H1 (cell line): ENCODE results near the gene SGO2. TPM values are rescaled to one million over a fixed set of nuclear protein-coding genes. Genes with fewer than 3 reads are reported as not detected.
A peak's percentile ranks its signal among the peaks of the same experiment; 100 is the strongest.

Experiments used
- CTCF ChIA-PET: fragments of 300-600 bp; sonication (Branson Sonifier 250); formaldehyde crosslinking; loops from one replicate; lab custom pipeline; 2021; ENCODE audit not compliant: partially characterized antibody; lab: Charles Lee
- POLR2A ChIA-PET: fragments of 300-600 bp; sonication (Branson Sonifier 250); formaldehyde crosslinking; loops from one replicate; lab custom pipeline; 2021; ENCODE audit warnings: inconsistent platforms; ENCODE audit not compliant: partially characterized antibody; lab: Charles Lee
- DNase-seq, 2 experiments: peaks; one replicate each; pipeline versions ENCODE4 v3.0.0 to v3.0.0-alpha.2; 2010 to 2022; ENCODE audit warnings: low spot score in 2 of 2, low read depth in 1 of 2, mixed read lengths in 1 of 2
- FAIRE-seq: peaks from 2 replicates; lab custom pipeline; 2011; peaks lifted over from hg19 to GRCh38; lab: Jason Lieb, UNC
- H2AFZ ChIP-seq: 2 replicates; pipeline ENCODE4 v1.8.1; 2012; ENCODE audit warnings: low read length, inconsistent platforms
- H2AK5ac ChIP-seq: 2 replicates; pipeline ENCODE4 v1.6.1; 2013; ENCODE audit warnings: low read depth, low read length
- H2BK120ac ChIP-seq: replicated peaks from 2 replicates; pipeline ENCODE3; 2013; ENCODE audit warnings: low read depth, low read length, inconsistent platforms
- H2BK12ac ChIP-seq: 2 replicates; pipeline ENCODE4 v1.6.1; 2013; ENCODE audit warnings: low read depth, low read length
- H2BK15ac ChIP-seq: 2 replicates; pipeline ENCODE4 v1.6.1; 2013; ENCODE audit warnings: low read length
- H2BK20ac ChIP-seq: 2 replicates; pipeline ENCODE4 v1.6.1; 2013; ENCODE audit warnings: low read length
- H2BK5ac ChIP-seq: 2 replicates; pipeline ENCODE4 v1.6.1; 2013; ENCODE audit warnings: low read depth, low read length
- H3K14ac ChIP-seq: 2 replicates; pipeline ENCODE4 v1.6.1; 2013; ENCODE audit warnings: inconsistent platforms; ENCODE audit not compliant: insufficient read length
- H3K18ac ChIP-seq: 2 replicates; pipeline ENCODE4 v1.6.1; 2013; ENCODE audit warnings: low read length; ENCODE audit errors: extremely low read depth
- H3K23ac ChIP-seq: 2 replicates; pipeline ENCODE4 v1.6.1; 2013; ENCODE audit warnings: inconsistent platforms; ENCODE audit not compliant: insufficient read length
- H3K23me2 ChIP-seq: 2 replicates; pipeline ENCODE4 v1.6.1; 2013; ENCODE audit warnings: low read depth, low read length
- H3K27ac ChIP-seq: 2 replicates; pipeline ENCODE4 v1.6.1; 2011; ENCODE audit warnings: low read depth, low read length, inconsistent platforms
- H3K27me3 ChIP-seq, 4 experiments: replicated peaks in 1 of 4; 1 replicate in 1 of 4; 2 replicates in 3 of 4; pipeline versions ENCODE4 v1.6.1 to v1.8.1; 2011 to 2013; ENCODE audit warnings: low read length in 3 of 4, mild to moderate bottlenecking in 3 of 4, inconsistent platforms in 2 of 4, mixed read lengths in 2 of 4, moderate library complexity in 1 of 4; ENCODE audit not compliant: control insufficient read depth in 3 of 4, insufficient read depth in 3 of 4; ENCODE audit errors: extremely low read depth in 1 of 4
- H3K36me3 ChIP-seq, 4 experiments: 2 replicates each; pipeline versions ENCODE4 v1.6.1 to v1.8.1; 2011 to 2013; ENCODE audit warnings: mild to moderate bottlenecking in 4 of 4, low read length in 3 of 4, moderate library complexity in 2 of 4, control low read depth in 1 of 4, inconsistent platforms in 1 of 4; ENCODE audit not compliant: insufficient read depth in 4 of 4, control insufficient read depth in 2 of 4
- H3K4ac ChIP-seq: replicated peaks from 2 replicates; pipeline ENCODE3; 2013; ENCODE audit warnings: low read length, low read depth, mixed read lengths, inconsistent platforms; ENCODE audit not compliant: insufficient read length
- H3K4me1 ChIP-seq, 4 experiments: replicated peaks in 1 of 4; 1 replicate in 1 of 4; 2 replicates in 3 of 4; pipeline versions ENCODE4 v1.6.1 to v1.8.1; 2011 to 2013; ENCODE audit warnings: low read length in 3 of 4, inconsistent platforms in 2 of 4, mixed read lengths in 1 of 4; ENCODE audit not compliant: insufficient read depth in 4 of 4, control insufficient read depth in 3 of 4
- H3K4me2 ChIP-seq, 2 experiments: 2 replicates each; pipeline versions ENCODE4 v1.6.1 to v1.8.1; 2011 to 2013; ENCODE audit warnings: low read depth in 2 of 2, low read length in 2 of 2, control low read depth in 1 of 2, inconsistent platforms in 1 of 2, mild to moderate bottlenecking in 1 of 2; ENCODE audit not compliant: insufficient read depth in 1 of 2
- H3K4me3 ChIP-seq, 4 experiments: fragments of 200-600, 300-600 bp in 1 of 4; sonication (generic), shearing (Covaris generic), sonication (Bioruptor Twin) in 1 of 4; 2 replicates each; pipeline versions ENCODE4 v1.5.1 to v1.8.1; 2011 to 2016; ENCODE audit warnings: low read length in 4 of 4, low read depth in 3 of 4, control low read depth in 2 of 4, inconsistent platforms in 2 of 4, mild to moderate bottlenecking in 2 of 4, mixed read lengths in 1 of 4, moderate library complexity in 1 of 4; ENCODE audit not compliant: insufficient read depth in 2 of 4; ENCODE audit errors: extremely low read depth in 1 of 4
- H3K56ac ChIP-seq: replicated peaks from 2 replicates; pipeline ENCODE3; 2013; ENCODE audit warnings: low read depth, mild to moderate bottlenecking, mixed read lengths, low read length, inconsistent platforms; ENCODE audit not compliant: insufficient read length
- H3K79me1 ChIP-seq: 2 replicates; pipeline ENCODE4 v1.6.1; 2013; ENCODE audit warnings: low read depth, low read length, control low read depth
- H3K79me2 ChIP-seq, 2 experiments: 2 replicates each; pipeline versions ENCODE4 v1.6.1 to v1.8.1; 2012 to 2013; ENCODE audit warnings: low read length in 2 of 2, mild to moderate bottlenecking in 2 of 2, inconsistent platforms in 1 of 2; ENCODE audit not compliant: insufficient read depth in 2 of 2, control insufficient read depth in 1 of 2
- H3K9ac ChIP-seq, 4 experiments: replicated peaks in 1 of 4; 1 replicate in 1 of 4; 2 replicates in 3 of 4; pipeline versions ENCODE4 v1.6.1 to v1.8.1; 2011 to 2013; ENCODE audit warnings: low read depth in 3 of 4, low read length in 3 of 4, control low read depth in 2 of 4, mild to moderate bottlenecking in 2 of 4, moderate library complexity in 2 of 4, inconsistent platforms in 1 of 4; ENCODE audit errors: extremely low read depth in 1 of 4
- H3K9me3 ChIP-seq, 2 experiments: 2 replicates each; pipeline versions ENCODE4 v1.6.1 to v1.8.1; 2012 to 2013; ENCODE audit warnings: mild to moderate bottlenecking in 2 of 2, moderate library complexity in 2 of 2, control low read depth in 1 of 2, inconsistent platforms in 1 of 2, low read depth in 1 of 2, low read length in 1 of 2, mixed read lengths in 1 of 2; ENCODE audit not compliant: insufficient read depth in 2 of 2
- H4K20me1 ChIP-seq, 2 experiments: replicated peaks in 1 of 2; 2 replicates each; pipeline versions ENCODE3 to v1.8.1; 2011 to 2013; ENCODE audit warnings: inconsistent platforms in 2 of 2, low read length in 2 of 2, mild to moderate bottlenecking in 1 of 2; ENCODE audit not compliant: insufficient read depth in 2 of 2, control insufficient read depth in 1 of 2
- H4K5ac ChIP-seq: 2 replicates; pipeline ENCODE4 v1.6.1; 2013; ENCODE audit warnings: low read length, low read depth, mixed read lengths, inconsistent platforms; ENCODE audit not compliant: insufficient read length
- H4K8ac ChIP-seq: 2 replicates; pipeline ENCODE4 v1.8.0; 2013; ENCODE audit warnings: mild to moderate bottlenecking, moderate library complexity, low read length, inconsistent platforms; ENCODE audit not compliant: insufficient read depth; ENCODE audit errors: extremely low read depth
- H4K91ac ChIP-seq: replicated peaks from 2 replicates; pipeline ENCODE3; 2013; ENCODE audit warnings: low read length, mixed read lengths, inconsistent platforms; ENCODE audit not compliant: insufficient read length
- CREB1 ChIP-seq: IDR thresholded peaks from 2 replicates; pipeline ENCODE4 v1.6.1; 2012; ENCODE audit warnings: inconsistent platforms
- MAFK ChIP-seq: IDR thresholded peaks from 2 replicates; pipeline ENCODE4 v1.6.1; 2012; ENCODE audit warnings: low read depth, mild to moderate bottlenecking, improper control_type of control experiment, low read length
- POLR2A ChIP-seq, 2 experiments: IDR thresholded peaks; 1 replicate in 1 of 2; 2 replicates in 1 of 2; pipeline ENCODE4 v1.6.1; 2011; ENCODE audit warnings: low read depth in 2 of 2, low read length in 2 of 2, mild to moderate bottlenecking in 2 of 2; ENCODE audit errors: control extremely low read depth in 1 of 2
- SIRT6 ChIP-seq: IDR thresholded peaks from one replicate; pipeline ENCODE4 v1.7.1; 2012; ENCODE audit warnings: low read length, inconsistent platforms
- SUZ12 ChIP-seq: fragments of 200-600 bp; sonication (generic); IDR thresholded peaks from 2 replicates; pipeline ENCODE4 v1.6.1; 2012; ENCODE audit warnings: mild to moderate bottlenecking, inconsistent platforms, low read length, moderate library complexity, mixed read lengths
- WGBS, 2 experiments: shearing (Covaris generic) in 1 of 2; methylation state at CpG; one replicate each; pipeline versions ENCODE4 v1.1.6 to v1.1.7; 2013 to 2015; ENCODE audit warnings: low lambda C conversion rate in 2 of 2, mixed read lengths in 2 of 2, inconsistent platforms in 1 of 2, low coverage in 1 of 2, missing lambda C conversion rate in 1 of 2; ENCODE audit not compliant: insufficient replicate concordance in 2 of 2, insufficient coverage in 1 of 2, insufficient read length in 1 of 2; ENCODE audit errors: extremely low coverage in 1 of 2, missing lambda C conversion rate in 1 of 2; 5-methylcytosine and 5-hydroxymethylcytosine counted together
- polyA plus RNA-seq, 7 experiments: library from polyadenylated mRNA; depleted of rRNA in 3 of 7; stranded (reverse) in 5 of 7; unstranded in 2 of 7; fragments of >200 nt in 5 of 7; fragments of 200-250 nt in 2 of 7; gene quantifications; 1 replicate in 5 of 7; 2 replicates in 1 of 7; 4 replicates in 1 of 7; pipeline versions ENCODE4 v1.2.1 to v1.2.3, GENCODE V29; 2011 to 2013; ENCODE audit warnings: missing spikeins in 2 of 7, mixed read lengths in 2 of 7
- total RNA-seq: library from RNA; stranded (reverse); fragmentation: NEBNext Ultra II Directional; extraction: Animal tissue kit (Norgen Biotek cat#: 25700); gene quantifications from 2 replicates; pipeline ENCODE4 v1.2.1, GENCODE V29; 2021
- TF ChIP-seq, protein P1 (sequence below): IDR thresholded peaks from 2 replicates; pipeline ENCODE4 v1.6.1; 2012; ENCODE audit warnings: inconsistent platforms
- TF ChIP-seq, protein P2 (sequence below), 3 experiments: IDR thresholded peaks; 1 replicate in 2 of 3; 2 replicates in 1 of 3; pipeline versions ENCODE4 v1.5.1 to v1.6.1; 2011; ENCODE audit warnings: low read length in 3 of 3, mild to moderate bottlenecking in 3 of 3, inconsistent platforms in 2 of 3, low read depth in 1 of 3, moderate library complexity in 1 of 3; ENCODE audit not compliant: insufficient read depth in 1 of 3; ENCODE audit errors: control extremely low read depth in 1 of 3

The SGO2 gene
- total and polyA plus RNA-seq, 2 of the 8 experiments (the other 6 are each of a cell fraction or from before 2014, with no cell fraction given): 2.4 to 33.2 TPM

- Histone ChIP-seq H3K18ac (peak overlapping the region; percentile 64; the same call in 1 of the 2 replicates), H2AFZ (peak overlapping the region; percentile 91), H4K8ac (peak overlapping the region; percentile 22), H2BK20ac (peak overlapping the region; percentile 19; the same call in 1 of the 2 replicates), H3K23ac (no peak overlapping the region), H3K9me3 (no peaks in the 10 kb centered on the region), H2BK15ac (no peak overlapping the region), H3K9ac (peak overlapping the region in 2 of 4 experiments; percentile 45 to 68; a peak in 3 of 7 replicates), H2AK5ac (no peak overlapping the region), H3K4me3 (peak overlapping the region; percentile 60 to 77 (median 74)), H3K79me2 (no peaks in the 10 kb centered on the region), H4K91ac (no peak overlapping the region), H3K27ac (no peak overlapping the region), H3K14ac (no peak overlapping the region), H2BK12ac (no peak overlapping the region), H3K23me2 (peaks cover 8% of the 10 kb centered on the region), H2BK120ac (no peak overlapping the region), H4K5ac (no peak overlapping the region), H2BK5ac (no peak overlapping the region), H4K20me1 (no peaks in the 10 kb centered on the region), H3K36me3 (no peaks in the 10 kb centered on the region), H3K27me3 (peaks cover 0 to 13% (median 8%) of the 10 kb centered on the region in 4 experiments; a peak in 5 of 7 replicates), H3K4me1 (peaks cover 0 to 6% (median 1%) of the 10 kb centered on the region in 4 experiments; a peak in 1 of 7 replicates), H3K79me1 (no peaks in the 10 kb centered on the region), H3K4me2 (peak overlapping the region; percentile 93 to 94), H3K4ac (no peak overlapping the region), H3K56ac (no peak overlapping the region)
- WGBS, 2 experiments: 28% methylated on average over 9 of the region's 9 CpGs; no CpG with 5 or more reads in 1 of the 2 experiments
- DNase-seq: no peak
- TF ChIP-seq, protein P1, sequence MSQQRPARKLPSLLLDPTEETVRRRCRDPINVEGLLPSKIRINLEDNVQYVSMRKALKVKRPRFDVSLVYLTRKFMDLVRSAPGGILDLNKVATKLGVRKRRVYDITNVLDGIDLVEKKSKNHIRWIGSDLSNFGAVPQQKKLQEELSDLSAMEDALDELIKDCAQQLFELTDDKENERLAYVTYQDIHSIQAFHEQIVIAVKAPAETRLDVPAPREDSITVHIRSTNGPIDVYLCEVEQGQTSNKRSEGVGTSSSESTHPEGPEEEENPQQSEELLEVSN: no peak
- TF ChIP-seq CREB1 (no peak), POLR2A (IDR thresholded peaks at IDR 0.05; ENCODE audit: control extremely low read depth in 1 of 2, low read depth in 2 of 2, low read length in 2 of 2) (no peak), MAFK (no peak), SIRT6 (no peak), SUZ12 (no peak)
- TF ChIP-seq, protein P2, sequence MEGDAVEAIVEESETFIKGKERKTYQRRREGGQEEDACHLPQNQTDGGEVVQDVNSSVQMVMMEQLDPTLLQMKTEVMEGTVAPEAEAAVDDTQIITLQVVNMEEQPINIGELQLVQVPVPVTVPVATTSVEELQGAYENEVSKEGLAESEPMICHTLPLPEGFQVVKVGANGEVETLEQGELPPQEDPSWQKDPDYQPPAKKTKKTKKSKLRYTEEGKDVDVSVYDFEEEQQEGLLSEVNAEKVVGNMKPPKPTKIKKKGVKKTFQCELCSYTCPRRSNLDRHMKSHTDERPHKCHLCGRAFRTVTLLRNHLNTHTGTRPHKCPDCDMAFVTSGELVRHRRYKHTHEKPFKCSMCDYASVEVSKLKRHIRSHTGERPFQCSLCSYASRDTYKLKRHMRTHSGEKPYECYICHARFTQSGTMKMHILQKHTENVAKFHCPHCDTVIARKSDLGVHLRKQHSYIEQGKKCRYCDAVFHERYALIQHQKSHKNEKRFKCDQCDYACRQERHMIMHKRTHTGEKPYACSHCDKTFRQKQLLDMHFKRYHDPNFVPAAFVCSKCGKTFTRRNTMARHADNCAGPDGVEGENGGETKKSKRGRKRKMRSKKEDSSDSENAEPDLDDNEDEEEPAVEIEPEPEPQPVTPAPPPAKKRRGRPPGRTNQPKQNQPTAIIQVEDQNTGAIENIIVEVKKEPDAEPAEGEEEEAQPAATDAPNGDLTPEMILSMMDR (IDR thresholded peaks at IDR 0.05; ENCODE audit: control extremely low read depth in 1 of 3, insufficient read depth in 1 of 3, low read depth in 1 of 3, low read length in 3 of 3): no peak
- no peak for FAIRE-seq
- ChIA-PET POLR2A (interaction anchor here (0.5 to 1.1 kb wide), 4 partner anchors 15 to 586 kb away, joined by 3 read pairs; no protein-coding TSS in a partner anchor), CTCF (interaction anchor here (0.6 to 4.1 kb wide), 30 partner anchors 8 to 777 kb away, joined by 3 to 25 read pairs (median 5); no protein-coding TSS in a partner anchor)
These were observed 60.6 kb downstream of the SGO2 start for GRCh38 chr2:200586644-200586975.
